Colonic mucosa (tissue), 4 donors: Measurements from ENCODE around the gene SMIM1. TPM values are rescaled to one million over a fixed set of nuclear protein-coding genes. Genes with fewer than 3 reads are reported as not detected.
"Not testable (repeated sequence)": the region's sequence is repeated elsewhere in the genome, so short reads cannot be mapped to it uniquely, and the experiment has no call there.

Source experiments
- DNase-seq: peaks from one replicate; pipeline ENCODE4 v3.0.0-alpha.2; 2020
- H3K27ac ChIP-seq: fragments of 200-600 bp; one replicate; pipeline ENCODE4 v1.8.0; 2021
- H3K27me3 ChIP-seq: fragments of 200-600 bp; one replicate; pipeline ENCODE4 v1.8.0; 2021
- H3K36me3 ChIP-seq: fragments of 200-600 bp; one replicate; pipeline ENCODE4 v1.8.0; 2021
- H3K4me1 ChIP-seq: fragments of 200-600 bp; one replicate; pipeline ENCODE4 v1.8.0; 2021; ENCODE audit warnings: mild to moderate bottlenecking
- H3K4me3 ChIP-seq: fragments of 200-600 bp; one replicate; pipeline ENCODE4 v1.8.0; 2021
- H3K9ac ChIP-seq, 2 donors: one replicate each; pipeline ENCODE4 v1.7.0; 2013; ENCODE audit warnings: control low read depth in 2 of 2, low read depth in 2 of 2, low read length in 2 of 2
- H3K9me3 ChIP-seq: fragments of 200-600 bp; one replicate; pipeline ENCODE4 v1.8.0; 2021
- intact Hi-C: fragments of 100-400 bp; cut with DNase I; formaldehyde crosslinking; loops from one replicate; pipeline ENCODE4 v1.14.1; 2022
- total RNA-seq, 2 donors: library from RNA; stranded (reverse); fragmentation: NEBNext Ultra II Directional in 1 of 2; extraction: Animal tissue kit (Norgen Biotek cat#: 25700) in 1 of 2; gene quantifications; one replicate each; pipeline ENCODE4 v1.2.1, GENCODE V29; 2021
- TF ChIP-seq, protein P1 (sequence below): fragments of 200-600 bp; IDR thresholded peaks from one replicate; pipeline ENCODE4 v1.8.0; 2022; ENCODE audit warnings: antibody characterized with exemption, mild to moderate bottlenecking
- donor health status: healthy.
- donor health status: DM: no; HTN: no; CAD: no.
- donor health status: DM: no; HTN: no; CAD: no.

The SMIM1 gene
- total RNA-seq, 2 donors from 2014 or later = 1.9 to 2.4 TPM

DNA sequence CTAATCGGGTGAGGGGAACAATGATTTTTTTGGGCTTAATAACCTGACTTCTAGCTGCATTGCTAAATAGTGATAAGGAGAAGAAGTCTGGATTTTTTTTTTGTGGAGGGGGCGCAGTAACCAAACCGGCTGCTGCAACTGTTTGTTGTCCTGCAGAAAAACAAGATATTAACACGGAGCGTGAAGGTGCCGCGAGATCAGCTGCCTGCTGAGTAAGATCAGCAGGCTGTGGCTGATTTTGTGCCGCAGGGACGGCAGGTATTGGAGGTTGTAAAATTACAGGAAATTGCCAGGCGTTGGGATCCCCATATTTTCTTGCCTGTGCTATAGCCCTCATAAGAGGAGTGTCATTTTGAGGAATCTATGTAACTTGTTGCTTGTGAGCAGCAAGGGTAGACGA is 32.5 kb downstream of the SMIM1 start:
- TF ChIP-seq, protein P1, sequence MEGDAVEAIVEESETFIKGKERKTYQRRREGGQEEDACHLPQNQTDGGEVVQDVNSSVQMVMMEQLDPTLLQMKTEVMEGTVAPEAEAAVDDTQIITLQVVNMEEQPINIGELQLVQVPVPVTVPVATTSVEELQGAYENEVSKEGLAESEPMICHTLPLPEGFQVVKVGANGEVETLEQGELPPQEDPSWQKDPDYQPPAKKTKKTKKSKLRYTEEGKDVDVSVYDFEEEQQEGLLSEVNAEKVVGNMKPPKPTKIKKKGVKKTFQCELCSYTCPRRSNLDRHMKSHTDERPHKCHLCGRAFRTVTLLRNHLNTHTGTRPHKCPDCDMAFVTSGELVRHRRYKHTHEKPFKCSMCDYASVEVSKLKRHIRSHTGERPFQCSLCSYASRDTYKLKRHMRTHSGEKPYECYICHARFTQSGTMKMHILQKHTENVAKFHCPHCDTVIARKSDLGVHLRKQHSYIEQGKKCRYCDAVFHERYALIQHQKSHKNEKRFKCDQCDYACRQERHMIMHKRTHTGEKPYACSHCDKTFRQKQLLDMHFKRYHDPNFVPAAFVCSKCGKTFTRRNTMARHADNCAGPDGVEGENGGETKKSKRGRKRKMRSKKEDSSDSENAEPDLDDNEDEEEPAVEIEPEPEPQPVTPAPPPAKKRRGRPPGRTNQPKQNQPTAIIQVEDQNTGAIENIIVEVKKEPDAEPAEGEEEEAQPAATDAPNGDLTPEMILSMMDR = no peak
- Histone ChIP-seq H3K4me3 (no peak overlapping the region), H3K4me1 (no peaks in the 10 kb centered on the region), H3K27me3 (no peaks in the 10 kb centered on the region), H3K27ac (no peak overlapping the region), H3K36me3 (no peaks in the 10 kb centered on the region), H3K9ac (no peak overlapping the region), H3K9me3 (no peaks in the 10 kb centered on the region)
- intact Hi-C loops = no loop called here
- no peak for DNase-seq

DNA sequence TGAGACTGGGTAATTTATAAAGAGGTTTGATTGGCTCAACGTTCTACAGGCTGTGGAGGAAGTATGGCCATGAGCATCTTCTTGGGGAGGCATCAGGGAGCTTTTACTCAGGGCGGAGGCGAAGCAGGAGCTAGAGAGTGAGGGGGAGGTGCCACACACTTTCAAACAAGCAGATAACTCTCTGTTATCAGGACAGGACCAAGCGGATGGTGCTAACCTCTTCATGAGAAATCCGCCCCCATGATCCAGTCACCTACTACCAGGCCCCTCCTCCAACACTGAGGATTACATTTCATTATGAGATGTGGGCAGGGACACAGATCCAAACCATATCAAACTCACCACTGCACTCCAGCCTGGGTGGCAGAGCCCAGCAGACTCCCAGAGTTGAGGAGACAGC is 35.2 kb downstream of the SMIM1 start:
- DNase-seq = no peak
- no peaks in the 10 kb centered on the region for H3K9me3 ChIP-seq
- TF ChIP-seq, protein P1 = no peak
- no peak overlapping the region for H3K27ac ChIP-seq
- intact Hi-C loops = no loop called here
- H3K9ac ChIP-seq = no peak overlapping the region
- H3K36me3 ChIP-seq = no peaks in the 10 kb centered on the region
- no peak overlapping the region for H3K4me3 ChIP-seq
- H3K27me3 ChIP-seq = no peaks in the 10 kb centered on the region
- H3K4me1 ChIP-seq = no peaks in the 10 kb centered on the region

DNA sequence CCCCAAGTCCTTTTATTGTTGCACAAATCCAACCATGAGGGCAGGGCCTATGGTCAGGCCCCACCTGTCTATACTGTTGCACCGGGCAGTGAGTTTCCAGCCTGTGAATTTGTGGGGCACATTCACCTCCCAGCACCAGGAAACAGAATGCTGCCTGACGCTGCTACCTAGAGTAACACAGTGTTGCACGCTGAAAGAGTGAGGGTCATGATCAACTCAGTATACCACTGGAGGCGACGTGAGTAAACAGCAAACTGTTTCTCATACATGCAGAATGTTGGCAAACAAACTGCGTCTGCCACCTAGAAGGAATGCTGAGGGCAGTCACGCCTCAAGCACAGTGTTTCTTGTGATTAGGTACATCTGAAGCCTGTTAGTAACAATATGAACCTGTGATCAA is 37.1 kb downstream of the SMIM1 start:
- H3K27me3 ChIP-seq = no peaks in the 10 kb centered on the region
- H3K9ac ChIP-seq = no peak overlapping the region
- DNase-seq = no peak
- no peak overlapping the region for H3K4me3 ChIP-seq
- no peaks in the 10 kb centered on the region for H3K9me3 ChIP-seq
- TF ChIP-seq, protein P1 = no peak
- H3K4me1 ChIP-seq = no peaks in the 10 kb centered on the region
- no peak overlapping the region for H3K27ac ChIP-seq
- H3K36me3 ChIP-seq = no peaks in the 10 kb centered on the region
- intact Hi-C loops = no loop called here

DNA sequence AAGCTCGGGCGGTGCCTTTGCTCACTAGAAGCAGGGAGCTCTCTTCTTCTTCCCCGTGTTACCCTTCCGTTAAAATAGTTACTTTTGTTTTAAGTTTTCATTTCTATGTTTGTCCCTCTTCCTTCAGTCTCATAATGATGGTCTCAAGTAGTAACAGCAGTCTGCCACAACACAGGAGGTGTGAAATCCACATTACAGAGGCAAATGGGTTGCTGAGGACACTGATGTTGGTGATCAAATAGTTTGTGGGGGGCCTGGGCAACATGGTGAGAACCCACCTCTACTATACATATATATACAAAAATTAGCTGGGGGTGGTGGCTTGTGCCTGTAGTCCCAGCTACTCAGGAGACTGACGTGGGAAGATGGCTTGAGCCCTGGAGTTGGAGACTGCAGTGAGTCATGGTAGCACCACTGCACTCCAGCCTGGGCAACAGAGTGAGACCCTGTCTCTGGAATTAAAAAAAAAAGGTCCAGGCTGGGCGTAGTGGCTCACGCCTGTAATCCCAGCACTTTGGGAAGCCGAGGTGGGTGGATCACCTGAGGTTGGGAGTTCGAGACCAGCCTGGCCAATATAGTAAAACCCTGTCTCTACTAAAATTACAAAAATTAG is 37.7 kb downstream of the SMIM1 start:
- H3K27me3 ChIP-seq, DNase-seq, H3K4me1 ChIP-seq, intact Hi-C loops, H3K27ac ChIP-seq, H3K9ac ChIP-seq, H3K36me3 ChIP-seq, H3K9me3 ChIP-seq, H3K4me3 ChIP-seq: not testable (repeated sequence)

DNA sequence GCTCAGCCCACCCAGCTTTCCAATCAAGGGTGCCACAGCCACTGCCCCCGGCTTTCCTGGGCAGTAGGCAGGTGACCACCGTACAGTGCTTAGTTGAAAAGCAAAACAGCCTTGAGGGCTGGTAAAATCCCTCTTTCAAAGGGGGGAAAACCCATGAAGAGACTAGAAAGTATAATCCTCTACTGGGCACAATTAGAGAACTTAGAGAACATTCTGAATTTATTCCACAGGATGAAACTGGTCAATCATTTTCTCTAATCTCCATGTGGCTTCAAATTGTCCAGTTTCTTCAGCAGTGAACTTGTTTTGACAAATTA is 39.0 kb downstream of the SMIM1 start:
- TF ChIP-seq, protein P1 = no peak
- intact Hi-C loops = no loop called here
- Histone ChIP-seq H3K27ac (no peak overlapping the region), H3K9me3 (no peaks in the 10 kb centered on the region), H3K9ac (no peak overlapping the region), H3K27me3 (no peaks in the 10 kb centered on the region), H3K4me3 (no peak overlapping the region), H3K4me1 (no peaks in the 10 kb centered on the region), H3K36me3 (no peaks in the 10 kb centered on the region)
- DNase-seq = no peak

DNA sequence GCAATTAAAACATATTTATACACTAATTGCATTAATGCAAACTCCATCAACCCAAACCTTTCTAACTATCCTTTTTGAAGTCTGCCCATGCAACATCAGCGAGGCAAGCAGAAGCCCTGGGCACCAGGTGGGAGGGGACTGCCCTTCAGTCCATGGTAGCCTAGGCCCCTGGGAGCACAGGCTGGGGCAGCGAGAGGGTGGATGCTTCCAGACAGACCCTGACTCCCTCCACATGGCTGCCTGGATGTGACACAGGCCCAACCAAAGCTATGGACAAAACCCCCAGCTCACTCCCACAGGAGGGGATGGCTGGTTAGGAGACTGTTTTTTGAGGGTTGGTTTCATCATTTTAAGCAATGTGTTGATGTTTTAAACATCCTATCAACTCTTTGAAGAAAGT is 41.5 kb downstream of the SMIM1 start:
- intact Hi-C loops = no loop called here

More for the DNA sequence above, 41.5 kb downstream of the SMIM1 start:
- no peak overlapping the region for H3K27ac ChIP-seq
- no peak overlapping the region for H3K4me3 ChIP-seq
- TF ChIP-seq, protein P1 = no peak
- no peaks in the 10 kb centered on the region for H3K27me3 ChIP-seq
- H3K9ac ChIP-seq = no peak overlapping the region
- no peaks in the 10 kb centered on the region for H3K4me1 ChIP-seq
- no peak for DNase-seq
- no peaks in the 10 kb centered on the region for H3K9me3 ChIP-seq
- no peaks in the 10 kb centered on the region for H3K36me3 ChIP-seq
